HepG2 (cell line): Measurements from ENCODE around the gene SHROOM2. TPM values are rescaled to one million over a fixed set of nuclear protein-coding genes. Genes with fewer than 3 reads are reported as not detected.

ENCODE experiments used
- ATAC-seq: fragments of 200-7000 bp; cut with Tn5 transposase; 3 replicates; pipeline ENCODE4 v1.9.1; 2020; ENCODE audit warnings: mild to moderate bottlenecking, moderate library complexity
- BruUV-seq: library from RNA; stranded (reverse); fragments of 400-500 nt; replicated peaks from 2 replicates; lab custom pipeline; 2021; lab: Mats Ljungman, UMichigan
- CTCF ChIA-PET: fragments of 300-600 bp; formaldehyde crosslinking; extraction: SDS; loops from one replicate; lab custom pipeline; 2021; ENCODE audit warnings: low total read pairs, inconsistent platforms, low intra/inter-chr PET ratio; lab: Yijun Ruan, JAX
- POLR2A ChIA-PET: fragments of 350-600 bp; sonication (Branson Sonifier 250); formaldehyde crosslinking; loops from one replicate; lab custom pipeline; 2020; ENCODE audit warnings: antibody characterized with exemption, inconsistent platforms; lab: Yijun Ruan, JAX
- DNase-seq: peaks from one replicate; pipeline ENCODE4 v3.0.0-alpha.2; 2015; ENCODE audit warnings: low spot score
- FAIRE-seq: peaks from 3 replicates; lab custom pipeline; 2011; peaks lifted over from hg19 to GRCh38; lab: Jason Lieb, UNC
- H2AFZ ChIP-seq: one replicate; pipeline ENCODE4 v1.6.1; 2011; ENCODE audit warnings: low read length, inconsistent platforms
- H3K27ac ChIP-seq: fragments of 300-600 bp; 3 replicates; pipeline ENCODE4 v1.8.0; 2011; ENCODE audit warnings: mixed run types, mild to moderate bottlenecking, mixed read lengths, low read length, inconsistent platforms; ENCODE audit not compliant: insufficient read depth; ENCODE audit errors: extremely low read length
- H3K27me3 ChIP-seq, 2 experiments: fragments of 200-600 bp in 1 of 2; 2 replicates in 1 of 2; 3 replicates in 1 of 2; pipeline versions ENCODE4 v1.6.0 to v1.8.0; 2011; ENCODE audit warnings: low read length in 2 of 2, mild to moderate bottlenecking in 2 of 2, moderate library complexity in 2 of 2, inconsistent platforms in 1 of 2; ENCODE audit not compliant: insufficient read depth in 2 of 2, control insufficient read depth in 1 of 2
- H3K36me3 ChIP-seq, 2 experiments: fragments of 200-600 bp in 1 of 2; replicated peaks in 1 of 2; 2 replicates in 1 of 2; 3 replicates in 1 of 2; pipeline versions ENCODE4 v1.5.1 to v1.8.0; 2011; ENCODE audit warnings: low read length in 2 of 2, inconsistent platforms in 1 of 2; ENCODE audit not compliant: insufficient read depth in 2 of 2, control insufficient read depth in 1 of 2
- H3K4me1 ChIP-seq: 2 replicates; pipeline ENCODE4 v1.5.1; 2012; ENCODE audit warnings: low read length, inconsistent platforms; ENCODE audit not compliant: insufficient read depth
- H3K4me2 ChIP-seq: 2 replicates; pipeline ENCODE4 v1.6.0; 2011; ENCODE audit warnings: low read depth, low read length, inconsistent platforms
- H3K4me3 ChIP-seq, 3 experiments: fragments of 200-600 bp in 1 of 3; sonication (generic), shearing (Covaris generic) in 1 of 3; replicated peaks in 1 of 3; 2 replicates each; pipeline ENCODE4 v1.5.1; 2011 to 2016; ENCODE audit warnings: low read length in 3 of 3, inconsistent platforms in 2 of 3, low read depth in 2 of 3, mild to moderate bottlenecking in 2 of 3, control low read depth in 1 of 3, mixed read lengths in 1 of 3; ENCODE audit not compliant: insufficient read depth in 1 of 3
- H3K79me2 ChIP-seq: one replicate; pipeline ENCODE4 v1.6.1; 2011; ENCODE audit warnings: low read length, inconsistent platforms; ENCODE audit not compliant: insufficient read depth
- H3K9ac ChIP-seq: 2 replicates; pipeline ENCODE4 v1.6.0; 2011; ENCODE audit warnings: mild to moderate bottlenecking, low read depth, low read length, inconsistent platforms; ENCODE audit not compliant: insufficient read depth
- H3K9me3 ChIP-seq: 2 replicates; pipeline ENCODE4 v1.5.1; 2012; ENCODE audit warnings: mild to moderate bottlenecking, low read length
- H4K20me1 ChIP-seq: 2 replicates; pipeline ENCODE4 v1.6.0; 2011; ENCODE audit warnings: inconsistent platforms, mild to moderate bottlenecking, low read length, moderate library complexity; ENCODE audit not compliant: insufficient read depth
- ATF7-NPFF ChIP-seq: sonication (generic); formaldehyde crosslinking; IDR thresholded peaks from 2 replicates; pipeline ENCODE4 v1.8.1; 2023; ENCODE audit warnings: mild to moderate bottlenecking, low read depth, missing genetic modification reagents, moderate library complexity
- BRCA1 ChIP-seq: sonication (generic); formaldehyde crosslinking; IDR thresholded peaks from 2 replicates; pipeline ENCODE4 v1.4.0; 2020; ENCODE audit warnings: missing genetic modification reagents
- ESRRA ChIP-seq: sonication (generic); formaldehyde crosslinking; IDR thresholded peaks from 2 replicates; pipeline ENCODE4 v1.5.1; 2020; ENCODE audit warnings: mild to moderate bottlenecking, low read depth, missing genetic modification reagents
- GATAD2A ChIP-seq: IDR thresholded peaks from 2 replicates; pipeline ENCODE4 v1.6.1; 2016
- HMG20A ChIP-seq: IDR thresholded peaks from 2 replicates; pipeline ENCODE4 v1.6.1; 2016; ENCODE audit warnings: borderline replicate concordance
- HMGA1 ChIP-seq: sonication (generic); formaldehyde crosslinking; conservative IDR thresholded peaks from 2 replicates; pipeline ENCODE4 v1.4.0; 2020; ENCODE audit warnings: missing genetic modification reagents
- KMT2A ChIP-seq: sonication (generic); formaldehyde crosslinking; IDR thresholded peaks from 2 replicates; pipeline ENCODE4 v1.4.0; 2020; ENCODE audit warnings: missing genetic modification reagents
- MTF1 ChIP-seq: sonication (generic); formaldehyde crosslinking; IDR thresholded peaks from 2 replicates; pipeline ENCODE4 v1.5.0; 2020; ENCODE audit warnings: missing genetic modification reagents
- NR2F6 ChIP-seq, 2 experiments: IDR thresholded peaks; 2 replicates each; pipeline ENCODE4 v1.6.1; 2016; ENCODE audit warnings: antibody characterized with exemption in 1 of 2, mild to moderate bottlenecking in 1 of 2
- NR3C1 ChIP-seq: sonication (generic); formaldehyde crosslinking; IDR thresholded peaks from 2 replicates; pipeline ENCODE4 v1.4.0; 2020; ENCODE audit warnings: missing genetic modification reagents
- REL ChIP-seq: sonication (generic); formaldehyde crosslinking; conservative IDR thresholded peaks from 2 replicates; pipeline ENCODE4 v1.8.0; 2022; ENCODE audit warnings: mild to moderate bottlenecking, missing genetic modification reagents, moderate library complexity
- RELA ChIP-seq: sonication (generic); formaldehyde crosslinking; IDR thresholded peaks from 2 replicates; pipeline ENCODE4 v1.4.0; 2020; ENCODE audit warnings: missing genetic modification reagents
- SMAD1 ChIP-seq: sonication (generic); formaldehyde crosslinking; IDR thresholded peaks from 2 replicates; pipeline ENCODE4 v1.4.0; 2020; ENCODE audit warnings: missing genetic modification reagents, low read depth, mild to moderate bottlenecking, borderline replicate concordance
- ZNF335 ChIP-seq: sonication (generic); formaldehyde crosslinking; IDR thresholded peaks from 2 replicates; pipeline ENCODE4 v1.4.0; 2020; ENCODE audit warnings: missing genetic modification reagents
- ZNF431 ChIP-seq: sonication (generic); formaldehyde crosslinking; IDR thresholded peaks from 2 replicates; pipeline ENCODE4 v1.9.0; 2022; ENCODE audit warnings: missing genetic modification reagents, low read depth, mild to moderate bottlenecking, borderline replicate concordance
- ZNF792 ChIP-seq: IDR thresholded peaks from 2 replicates; pipeline ENCODE4 v1.6.1; 2016
- ZNF850 ChIP-seq: sonication (generic); formaldehyde crosslinking; conservative IDR thresholded peaks from 2 replicates; pipeline ENCODE4 v1.9.0; 2021; ENCODE audit warnings: mild to moderate bottlenecking, missing genetic modification reagents
- WGBS: methylation state at CpG from one replicate; pipeline ENCODE4 v1.1.6; 2017; ENCODE audit warnings: low lambda C conversion rate; 5-methylcytosine and 5-hydroxymethylcytosine counted together
- in situ Hi-C: cut with HindIII; loops from 2 replicates; pipeline ENCODE4 v1.10.0; 2017; ENCODE audit warnings: low pct_unique_long_range_greater_than_20kb; ENCODE audit not compliant: extremely low pct_ligation_motif_present
- intact Hi-C: fragments of 100-400 bp; cut with micrococcal nuclease; formaldehyde crosslinking; loops from one replicate; pipeline ENCODE4 v1.10.0; 2022; ENCODE audit not compliant: unreplicated experiment
- polyA plus RNA-seq, 8 experiments: library from polyadenylated mRNA; depleted of rRNA in 3 of 8; stranded (reverse) in 7 of 8; unstranded in 1 of 8; fragments of >200 nt; fragmentation: Illumina TruSeq in 4 of 8; extraction: Trizol in 4 of 8; gene quantifications; 2 replicates each; pipeline versions ENCODE4 v1.2.1 to v1.2.3, GENCODE V29; 2011 to 2016; ENCODE audit warnings: low read depth in 4 of 8, missing spikeins in 1 of 8, mixed read lengths in 1 of 8; ENCODE audit not compliant: insufficient read depth in 1 of 8
- total RNA-seq, 5 experiments: library from RNA; depleted of rRNA; stranded (reverse); fragments of >200 nt; fragmentation: Illumina TruSeq; extraction: Trizol; gene quantifications; 2 replicates each; pipeline ENCODE4 v1.2.3, GENCODE V29; 2016; ENCODE audit warnings: low read depth in 1 of 5
- TF ChIP-seq, protein P1 (sequence below): sonication (generic); formaldehyde crosslinking; conservative IDR thresholded peaks from 2 replicates; pipeline ENCODE4 v1.4.0; 2020; ENCODE audit warnings: missing genetic modification reagents
- TF ChIP-seq, protein P2 (sequence below): fragments of 450-650 bp; IDR thresholded peaks from 2 replicates; pipeline ENCODE4 v1.6.1; 2017; ENCODE audit warnings: mild to moderate bottlenecking

The SHROOM2 gene
- total and polyA plus RNA-seq, 2 of the 13 experiments (the other 11 are each of a cell fraction or from before 2014, with no cell fraction given): 0.92 to 1.4 TPM

DNA sequence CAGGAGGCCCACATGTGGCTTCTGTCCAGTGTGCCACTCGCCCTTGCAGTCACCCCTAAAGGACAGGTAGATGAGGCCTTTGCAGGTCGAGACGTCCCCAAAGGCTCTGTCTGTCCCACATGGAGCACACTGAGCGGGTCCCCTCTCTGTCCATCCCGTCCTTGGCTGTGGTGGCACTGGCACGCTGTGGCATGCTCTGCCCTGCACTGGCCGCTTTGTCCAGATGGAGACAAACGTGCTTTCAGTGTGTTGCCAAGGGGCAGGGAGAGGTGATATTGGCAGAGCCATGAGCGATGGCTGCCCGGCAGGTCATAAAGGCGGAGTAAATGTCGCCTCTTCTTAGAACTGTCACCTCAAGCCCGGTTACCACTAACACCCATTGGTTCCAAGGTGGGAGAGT lies 94.0 kb downstream of the SHROOM2 start:
- Histone ChIP-seq H4K20me1 (no peaks in the 10 kb centered on the region), H3K9ac (no peak overlapping the region), H3K27me3 (no peaks in the 10 kb centered on the region), H3K4me2 (no peak overlapping the region), H3K36me3 (no peaks in the 10 kb centered on the region), H2AFZ (no peak overlapping the region), H3K9me3 (no peaks in the 10 kb centered on the region), H3K4me3 (no peak overlapping the region), H3K4me1 (0 out of 2 replicates have a peak, but pooled peaks cover 13% of the 10 kb centered on the region), H3K27ac (no peak overlapping the region), H3K79me2 (no peaks in the 10 kb centered on the region)
- no peak for DNase-seq
- 93% methylated on average over 3 of the region's 13 CpGs for WGBS
- intact Hi-C loops: no loop called here
- no TSS peak for BruUV-seq
- in situ Hi-C loops: loop anchor here (10.0 kb wide), 2 partner anchors 115 to 225 kb away; no protein-coding TSS in a partner anchor
- no peak for ATAC-seq
- CTCF ChIA-PET: no interaction called here
- FAIRE-seq: no peak
- TF ChIP-seq ZNF792 (CRISPR knock-in tag) (no peak), ZNF850 (CRISPR knock-in tag) (no peak), MTF1 (no peak), RELA (CRISPR knock-in tag) (no peak), NR3C1 (no peak), REL (no peak)
- POLR2A ChIA-PET: no interaction called here

DNA sequence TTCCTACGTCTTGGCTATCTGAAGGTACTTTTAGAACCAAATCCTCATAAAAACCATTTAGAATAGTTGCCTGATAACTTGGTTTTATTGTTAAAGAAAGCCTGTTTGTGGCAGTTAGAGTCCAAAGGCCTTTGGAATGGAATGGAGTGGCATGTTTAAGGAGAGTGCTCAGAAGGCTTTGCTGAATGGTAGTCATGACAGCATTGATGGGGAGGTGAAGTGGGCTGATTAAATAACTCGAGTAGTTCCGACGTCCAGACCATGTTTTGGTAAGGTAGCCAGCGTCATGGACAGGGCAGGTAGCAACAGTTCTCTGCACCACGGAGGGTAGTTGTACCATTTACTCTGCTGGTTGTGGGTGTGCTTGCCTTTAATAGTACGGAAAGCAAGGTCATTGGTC lies 94.6 kb downstream of the SHROOM2 start:
- no peaks in the 10 kb centered on the region for H3K36me3 ChIP-seq
- DNase-seq: no peak
- no peaks in the 10 kb centered on the region for H3K79me2 ChIP-seq
- CTCF ChIA-PET: no interaction called here
- no peaks in the 10 kb centered on the region for H3K9me3 ChIP-seq
- 93% methylated on average over 2 of the region's 7 CpGs for WGBS
- no peak overlapping the region for H3K9ac ChIP-seq
- in situ Hi-C loops (loop anchor here (10.0 kb wide), 2 partner anchors 114 to 224 kb away; no protein-coding TSS in a partner anchor), intact Hi-C loops (no loop called here)
- H4K20me1 ChIP-seq: no peaks in the 10 kb centered on the region
- POLR2A ChIA-PET: no interaction called here
- no peak overlapping the region for H3K4me3 ChIP-seq
- no peak for ATAC-seq
- no peak overlapping the region for H3K27ac ChIP-seq
- no peak overlapping the region for H3K4me2 ChIP-seq
- no peaks in the 10 kb centered on the region for H3K27me3 ChIP-seq
- FAIRE-seq: no peak
- BruUV-seq: no TSS peak
- no peak overlapping the region for H2AFZ ChIP-seq
- H3K4me1 ChIP-seq: 0 out of 2 replicates have a peak, but pooled peaks cover 13% of the 10 kb centered on the region
- TF ChIP-seq HMGA1 (CRISPR knock-in tag) (no peak), KMT2A (CRISPR knock-in tag) (no peak), ATF7-NPFF (CRISPR knock-in tag) (no peak), GATAD2A (CRISPR knock-in tag) (no peak), BRCA1 (CRISPR knock-in tag) (no peak), HMG20A (CRISPR knock-in tag) (no peak), SMAD1 (CRISPR knock-in tag) (no peak), NR2F6 (IDR thresholded peaks at IDR 0.05) (no peak), NR2F6 (CRISPR knock-in tag; IDR thresholded peaks at IDR 0.05) (no peak), ESRRA (no peak), ZNF335 (CRISPR knock-in tag) (no peak), ZNF431 (CRISPR knock-in tag) (no peak)
- TF ChIP-seq, protein P1, sequence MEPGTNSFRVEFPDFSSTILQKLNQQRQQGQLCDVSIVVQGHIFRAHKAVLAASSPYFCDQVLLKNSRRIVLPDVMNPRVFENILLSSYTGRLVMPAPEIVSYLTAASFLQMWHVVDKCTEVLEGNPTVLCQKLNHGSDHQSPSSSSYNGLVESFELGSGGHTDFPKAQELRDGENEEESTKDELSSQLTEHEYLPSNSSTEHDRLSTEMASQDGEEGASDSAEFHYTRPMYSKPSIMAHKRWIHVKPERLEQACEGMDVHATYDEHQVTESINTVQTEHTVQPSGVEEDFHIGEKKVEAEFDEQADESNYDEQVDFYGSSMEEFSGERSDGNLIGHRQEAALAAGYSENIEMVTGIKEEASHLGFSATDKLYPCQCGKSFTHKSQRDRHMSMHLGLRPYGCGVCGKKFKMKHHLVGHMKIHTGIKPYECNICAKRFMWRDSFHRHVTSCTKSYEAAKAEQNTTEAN (CRISPR knock-in tag): no peak
- TF ChIP-seq, protein P2, sequence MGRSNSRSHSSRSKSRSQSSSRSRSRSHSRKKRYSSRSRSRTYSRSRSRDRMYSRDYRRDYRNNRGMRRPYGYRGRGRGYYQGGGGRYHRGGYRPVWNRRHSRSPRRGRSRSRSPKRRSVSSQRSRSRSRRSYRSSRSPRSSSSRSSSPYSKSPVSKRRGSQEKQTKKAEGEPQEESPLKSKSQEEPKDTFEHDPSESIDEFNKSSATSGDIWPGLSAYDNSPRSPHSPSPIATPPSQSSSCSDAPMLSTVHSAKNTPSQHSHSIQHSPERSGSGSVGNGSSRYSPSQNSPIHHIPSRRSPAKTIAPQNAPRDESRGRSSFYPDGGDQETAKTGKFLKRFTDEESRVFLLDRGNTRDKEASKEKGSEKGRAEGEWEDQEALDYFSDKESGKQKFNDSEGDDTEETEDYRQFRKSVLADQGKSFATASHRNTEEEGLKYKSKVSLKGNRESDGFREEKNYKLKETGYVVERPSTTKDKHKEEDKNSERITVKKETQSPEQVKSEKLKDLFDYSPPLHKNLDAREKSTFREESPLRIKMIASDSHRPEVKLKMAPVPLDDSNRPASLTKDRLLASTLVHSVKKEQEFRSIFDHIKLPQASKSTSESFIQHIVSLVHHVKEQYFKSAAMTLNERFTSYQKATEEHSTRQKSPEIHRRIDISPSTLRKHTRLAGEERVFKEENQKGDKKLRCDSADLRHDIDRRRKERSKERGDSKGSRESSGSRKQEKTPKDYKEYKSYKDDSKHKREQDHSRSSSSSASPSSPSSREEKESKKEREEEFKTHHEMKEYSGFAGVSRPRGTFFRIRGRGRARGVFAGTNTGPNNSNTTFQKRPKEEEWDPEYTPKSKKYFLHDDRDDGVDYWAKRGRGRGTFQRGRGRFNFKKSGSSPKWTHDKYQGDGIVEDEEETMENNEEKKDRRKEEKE: no peak
